ENCODE measurements around the gene KIF26A. TPM values are rescaled to one million over a fixed set of nuclear protein-coding genes. Genes with fewer than 3 reads are reported as not detected.

The KIF26A gene
- total RNA-seq, 1 donor from 2014 or later: 1.4 TPM

DNA sequence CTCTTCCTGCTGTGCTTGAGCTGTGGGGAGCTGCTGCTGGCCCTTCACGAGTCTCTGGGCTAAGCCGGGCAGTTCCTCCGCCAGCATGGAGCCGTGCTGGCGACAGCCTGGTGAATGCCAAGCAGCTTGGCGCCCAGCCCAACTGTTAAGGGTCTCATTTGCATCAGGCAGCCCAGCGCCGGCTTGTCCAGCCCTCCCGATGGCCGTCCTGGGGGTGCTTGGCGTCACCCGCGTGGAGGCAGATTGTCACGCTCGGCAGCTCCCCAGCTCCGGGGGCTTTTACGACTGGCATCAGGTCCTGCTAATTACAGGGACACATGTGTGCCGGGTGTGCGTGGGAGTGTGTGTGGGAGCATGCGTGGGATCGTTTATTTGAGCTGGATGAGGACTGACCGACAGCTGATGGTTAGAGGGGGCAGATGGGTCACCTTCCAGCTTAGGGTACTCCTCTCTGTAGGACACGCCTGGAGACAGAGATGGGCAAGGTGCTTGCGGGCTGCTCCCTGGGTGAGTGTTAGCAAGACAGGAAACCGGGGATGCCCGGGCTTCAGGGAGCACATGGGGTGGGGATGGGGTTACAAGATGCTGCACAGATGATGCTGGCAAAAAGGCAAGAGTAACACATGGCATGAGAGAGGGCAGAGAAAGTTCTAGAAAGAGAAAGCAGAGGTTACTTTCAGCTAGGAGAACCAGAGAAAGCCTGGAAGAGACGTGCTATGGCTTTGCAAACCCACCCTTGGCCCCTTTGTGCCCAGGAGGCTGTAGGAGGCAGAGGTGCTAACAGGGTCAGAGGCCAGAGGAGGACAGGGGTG, 64.1 kb downstream of the KIF26A start:
- Mint-ChIP-seq H3K4me1 (ENCODE audit: low read depth, unreplicated experiment) (no peaks in the 10 kb centered on the region), H3K27me3 (ENCODE audit: low read depth, unreplicated experiment) (peaks cover 18% of the 10 kb centered on the region), H3K4me3 (ENCODE audit: unreplicated experiment) (no peak overlapping the region), H3K27ac (ENCODE audit: unreplicated experiment) (no peak overlapping the region), H3K36me3 (ENCODE audit: low read depth, unreplicated experiment) (no peaks in the 10 kb centered on the region), H3K9me3 (ENCODE audit: unreplicated experiment) (no peaks in the 10 kb centered on the region)
- Histone ChIP-seq H3K79me2 (ENCODE audit: insufficient read depth, low read length) (no peaks in the 10 kb centered on the region), H3K4me1 (ENCODE audit: insufficient read depth, low read length) (no peaks in the 10 kb centered on the region), H3K9ac (ENCODE audit: low read length) (no peak overlapping the region), H4K20me1 (ENCODE audit: insufficient read depth, low read length) (no peaks in the 10 kb centered on the region), H3K4me2 (ENCODE audit: low read length) (no peak overlapping the region), H3K27ac (ENCODE audit: low read depth, low read length) (no peak overlapping the region), H3K36me3 (ENCODE audit: insufficient read depth, low read length) (no peaks in the 10 kb centered on the region), H3K9me3 (ENCODE audit: insufficient read depth, low read depth, low read length) (no peaks in the 10 kb centered on the region), H3K4me3 (ENCODE audit: insufficient read depth, low read depth, low read length) (no peak overlapping the region), H3K27me3 (ENCODE audit: insufficient read depth, low read length) (no peaks in the 10 kb centered on the region), H2AFZ (ENCODE audit: low read depth, low read length) (no peak overlapping the region)
- FAIRE-seq: no peak
- DNase-seq (ENCODE audit: low read depth): no peak
- no peak for TF ChIP-seq EZH2 (IDR thresholded peaks at IDR 0.05; ENCODE audit: insufficient read depth, low read length)
- TF ChIP-seq, protein P1, sequence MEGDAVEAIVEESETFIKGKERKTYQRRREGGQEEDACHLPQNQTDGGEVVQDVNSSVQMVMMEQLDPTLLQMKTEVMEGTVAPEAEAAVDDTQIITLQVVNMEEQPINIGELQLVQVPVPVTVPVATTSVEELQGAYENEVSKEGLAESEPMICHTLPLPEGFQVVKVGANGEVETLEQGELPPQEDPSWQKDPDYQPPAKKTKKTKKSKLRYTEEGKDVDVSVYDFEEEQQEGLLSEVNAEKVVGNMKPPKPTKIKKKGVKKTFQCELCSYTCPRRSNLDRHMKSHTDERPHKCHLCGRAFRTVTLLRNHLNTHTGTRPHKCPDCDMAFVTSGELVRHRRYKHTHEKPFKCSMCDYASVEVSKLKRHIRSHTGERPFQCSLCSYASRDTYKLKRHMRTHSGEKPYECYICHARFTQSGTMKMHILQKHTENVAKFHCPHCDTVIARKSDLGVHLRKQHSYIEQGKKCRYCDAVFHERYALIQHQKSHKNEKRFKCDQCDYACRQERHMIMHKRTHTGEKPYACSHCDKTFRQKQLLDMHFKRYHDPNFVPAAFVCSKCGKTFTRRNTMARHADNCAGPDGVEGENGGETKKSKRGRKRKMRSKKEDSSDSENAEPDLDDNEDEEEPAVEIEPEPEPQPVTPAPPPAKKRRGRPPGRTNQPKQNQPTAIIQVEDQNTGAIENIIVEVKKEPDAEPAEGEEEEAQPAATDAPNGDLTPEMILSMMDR (IDR thresholded peaks at IDR 0.05; ENCODE audit: insufficient read depth, low read depth, low read length): no peak

GRCh38 chr14:104203071-104203425, 64.7 kb downstream of the KIF26A start:
- H3K4me2 ChIP-seq (ENCODE audit: low read length): no peak overlapping the region
- no peak overlapping the region for H3K27ac Mint-ChIP-seq (ENCODE audit: unreplicated experiment)
- no peak overlapping the region for H3K9ac ChIP-seq (ENCODE audit: low read length)
- no peaks in the 10 kb centered on the region for H3K4me1 ChIP-seq (ENCODE audit: insufficient read depth, low read length)
- H3K36me3 Mint-ChIP-seq (ENCODE audit: low read depth, unreplicated experiment): no peaks in the 10 kb centered on the region
- DNase-seq (ENCODE audit: low read depth) (no peak), FAIRE-seq (no peak)
- H3K27me3 ChIP-seq (ENCODE audit: insufficient read depth, low read length): no peaks in the 10 kb centered on the region
- H3K79me2 ChIP-seq (ENCODE audit: insufficient read depth, low read length): no peaks in the 10 kb centered on the region
- H3K9me3 ChIP-seq (ENCODE audit: insufficient read depth, low read depth, low read length): no peaks in the 10 kb centered on the region
- no peaks in the 10 kb centered on the region for H3K4me1 Mint-ChIP-seq (ENCODE audit: low read depth, unreplicated experiment)
- H3K27ac ChIP-seq (ENCODE audit: low read depth, low read length): no peak overlapping the region
- TF ChIP-seq, protein P1 (IDR thresholded peaks at IDR 0.05; ENCODE audit: insufficient read depth, low read depth, low read length): no peak
- TF ChIP-seq EZH2 (IDR thresholded peaks at IDR 0.05; ENCODE audit: insufficient read depth, low read length): no peak
- peaks cover 18% of the 10 kb centered on the region for H3K27me3 Mint-ChIP-seq (ENCODE audit: low read depth, unreplicated experiment)
- no peak overlapping the region for H2AFZ ChIP-seq (ENCODE audit: low read depth, low read length)
- no peak overlapping the region for H3K4me3 ChIP-seq (ENCODE audit: insufficient read depth, low read depth, low read length)
- no peaks in the 10 kb centered on the region for H3K36me3 ChIP-seq (ENCODE audit: insufficient read depth, low read length)
- H4K20me1 ChIP-seq (ENCODE audit: insufficient read depth, low read length): no peaks in the 10 kb centered on the region
- no peak overlapping the region for H3K4me3 Mint-ChIP-seq (ENCODE audit: unreplicated experiment)
- no peaks in the 10 kb centered on the region for H3K9me3 Mint-ChIP-seq (ENCODE audit: unreplicated experiment)

- DNase-seq (ENCODE audit: low read depth) (no peak), FAIRE-seq (no peak)
- no peaks in the 10 kb centered on the region for H3K4me1 Mint-ChIP-seq (ENCODE audit: low read depth, unreplicated experiment)
- H2AFZ ChIP-seq (ENCODE audit: low read depth, low read length): no peak overlapping the region
- no peaks in the 10 kb centered on the region for H3K4me1 ChIP-seq (ENCODE audit: insufficient read depth, low read length)
- no peak overlapping the region for H3K4me3 ChIP-seq (ENCODE audit: insufficient read depth, low read depth, low read length)
- no peaks in the 10 kb centered on the region for H3K79me2 ChIP-seq (ENCODE audit: insufficient read depth, low read length)
- no peaks in the 10 kb centered on the region for H3K27me3 ChIP-seq (ENCODE audit: insufficient read depth, low read length)
- H3K36me3 Mint-ChIP-seq (ENCODE audit: low read depth, unreplicated experiment): no peaks in the 10 kb centered on the region
- no peak overlapping the region for H3K27ac Mint-ChIP-seq (ENCODE audit: unreplicated experiment)
- H3K27me3 Mint-ChIP-seq (ENCODE audit: low read depth, unreplicated experiment): peaks cover 16% of the 10 kb centered on the region
- no peaks in the 10 kb centered on the region for H3K36me3 ChIP-seq (ENCODE audit: insufficient read depth, low read length)
- H3K9me3 ChIP-seq (ENCODE audit: insufficient read depth, low read depth, low read length): no peaks in the 10 kb centered on the region
- H3K27ac ChIP-seq (ENCODE audit: low read depth, low read length): no peak overlapping the region
- no peaks in the 10 kb centered on the region for H3K9me3 Mint-ChIP-seq (ENCODE audit: unreplicated experiment)
- no peak for TF ChIP-seq EZH2 (IDR thresholded peaks at IDR 0.05; ENCODE audit: insufficient read depth, low read length)
- TF ChIP-seq, protein P1 (IDR thresholded peaks at IDR 0.05; ENCODE audit: insufficient read depth, low read depth, low read length): no peak
- H4K20me1 ChIP-seq (ENCODE audit: insufficient read depth, low read length): no peaks in the 10 kb centered on the region
- H3K4me2 ChIP-seq (ENCODE audit: low read length): no peak overlapping the region
- H3K9ac ChIP-seq (ENCODE audit: low read length): no peak overlapping the region
- H3K4me3 Mint-ChIP-seq (ENCODE audit: unreplicated experiment): no peak overlapping the region
Observed at GRCh38 chr14:104204660-104205149, 66.3 kb downstream of the KIF26A start.

Measured in astrocyte (in vitro differentiated cells and primary cell).